Hepatocyte (in vitro differentiated cells): Measurements from ENCODE around the gene SLC1A6. TPM values are rescaled to one million over a fixed set of nuclear protein-coding genes. Genes with fewer than 3 reads are reported as not detected.

Experiments
- DNase-seq: peaks from one replicate; pipeline ENCODE4 v3.0.0-alpha.2; 2016; ENCODE audit warnings: low spot score
- H2AFZ ChIP-seq: fragments of 200-600 bp; sonication (generic); 2 replicates; pipeline ENCODE4 v1.6.0; 2016; ENCODE audit warnings: antibody characterized with exemption, mild to moderate bottlenecking
- H3K27ac ChIP-seq: fragments of 200-600 bp; sonication (generic); 2 replicates; pipeline ENCODE4 v1.5.1; 2016; ENCODE audit warnings: mild to moderate bottlenecking
- H3K27me3 ChIP-seq: fragments of 200-600 bp; sonication (generic); 2 replicates; pipeline ENCODE4 v1.6.1; 2016
- H3K36me3 ChIP-seq: fragments of 200-600 bp; sonication (generic); replicated peaks from 2 replicates; pipeline ENCODE4 v1.5.1; 2016; ENCODE audit warnings: low read depth; ENCODE audit not compliant: insufficient read depth
- H3K4me1 ChIP-seq: fragments of 200-600 bp; sonication (generic); 2 replicates; pipeline ENCODE4 v1.5.1; 2016; ENCODE audit warnings: mild to moderate bottlenecking, moderate library complexity; ENCODE audit not compliant: insufficient read depth
- H3K4me2 ChIP-seq: fragments of 200-600 bp; sonication (generic); 2 replicates; pipeline ENCODE4 v1.6.0; 2016
- H3K4me3 ChIP-seq: fragments of 200-600 bp; sonication (generic); 2 replicates; pipeline ENCODE4 v1.5.1; 2016; ENCODE audit warnings: mild to moderate bottlenecking
- H3K79me2 ChIP-seq: fragments of 200-600 bp; sonication (generic); 2 replicates; pipeline ENCODE4 v1.6.0; 2017; ENCODE audit warnings: mild to moderate bottlenecking
- H3K9me2 ChIP-seq: fragments of 200-600 bp; sonication (generic); replicated peaks from 2 replicates; pipeline ENCODE4 v1.6.0; 2017; ENCODE audit warnings: mild to moderate bottlenecking; ENCODE audit not compliant: insufficient read depth
- H3K9me3 ChIP-seq: fragments of 200-600 bp; sonication (generic); 2 replicates; pipeline ENCODE4 v1.5.1; 2016; ENCODE audit warnings: low read depth, mild to moderate bottlenecking
- H4K20me1 ChIP-seq: fragments of 200-600 bp; sonication (generic); 2 replicates; pipeline ENCODE4 v1.6.0; 2016; ENCODE audit warnings: mild to moderate bottlenecking; ENCODE audit not compliant: insufficient read depth, poor library complexity, severe bottlenecking
- CTCF ChIP-seq: fragments of 200-600 bp; sonication (generic); IDR thresholded peaks from 2 replicates; pipeline ENCODE4 v1.5.1; 2016; ENCODE audit warnings: antibody characterized with exemption, mild to moderate bottlenecking; ENCODE audit not compliant: poor library complexity
- EZH2 ChIP-seq: fragments of 200-600 bp; sonication (generic); IDR thresholded peaks from 2 replicates; pipeline ENCODE4 v1.6.1; 2016; ENCODE audit warnings: antibody characterized with exemption, mild to moderate bottlenecking, borderline replicate concordance
- EZH2phosphoT487 ChIP-seq: fragments of 200-600 bp; sonication (generic); IDR thresholded peaks from one replicate; pipeline ENCODE4 v1.6.1; 2018; ENCODE audit warnings: antibody characterized with exemption, mild to moderate bottlenecking, low read depth, moderate library complexity; ENCODE audit not compliant: unreplicated experiment, severe bottlenecking
- WGBS: methylation state at CpG from one replicate; pipeline ENCODE4 v1.1.6; 2016; ENCODE audit warnings: low lambda C conversion rate; ENCODE audit errors: missing lambda C conversion rate; 5-methylcytosine and 5-hydroxymethylcytosine counted together
- polyA plus RNA-seq: library from polyadenylated mRNA; unstranded; fragments of >200 nt; fragmentation: Nextera tagmentation; extraction: Ambion mirVana; gene quantifications from 2 replicates; pipeline ENCODE4 v1.2.1, GENCODE V29; 2016
- total RNA-seq: library from RNA; depleted of rRNA; stranded (reverse); fragments of >200 nt; gene quantifications from 2 replicates; pipeline ENCODE4 v1.2.3, GENCODE V29; 2014

Gene SLC1A6
- total and polyA plus RNA-seq, 2 experiments from 2014 or later = 1.2 to 4.6 TPM

GRCh38 chr19:15014579-15014978, 34.9 kb upstream of the SLC1A6 start:
- no peak for DNase-seq
- Histone ChIP-seq H2AFZ (no peak overlapping the region), H3K27me3 (peaks cover 16% of the 10 kb centered on the region), H3K4me3 (no peak overlapping the region), H4K20me1 (no peaks in the 10 kb centered on the region), H3K4me1 (no peaks in the 10 kb centered on the region), H3K36me3 (no peaks in the 10 kb centered on the region), H3K9me2 (no peaks in the 10 kb centered on the region), H3K79me2 (no peaks in the 10 kb centered on the region), H3K4me2 (no peak overlapping the region), H3K9me3 (no peaks in the 10 kb centered on the region), H3K27ac (no peak overlapping the region)
- WGBS = 29% methylated on average over 7 of the region's 11 CpGs
- TF ChIP-seq EZH2phosphoT487 (no peak), CTCF (no peak), EZH2 (no peak)

GRCh38 chr19:15010501-15011300, 31.0 kb upstream of the SLC1A6 start:
- Histone ChIP-seq H3K27ac (no peak overlapping the region), H3K4me3 (no peak overlapping the region), H3K36me3 (no peaks in the 10 kb centered on the region), H2AFZ (no peak overlapping the region), H3K27me3 (peaks cover 19% of the 10 kb centered on the region), H3K79me2 (no peaks in the 10 kb centered on the region), H3K9me2 (no peaks in the 10 kb centered on the region), H3K4me2 (no peak overlapping the region), H3K9me3 (no peaks in the 10 kb centered on the region), H4K20me1 (no peaks in the 10 kb centered on the region), H3K4me1 (no peaks in the 10 kb centered on the region)
- 17% methylated on average over 66 of the region's 73 CpGs for WGBS
- DNase-seq = no peak
- TF ChIP-seq CTCF = no peak
- TF ChIP-seq EZH2phosphoT487 = no peak
- TF ChIP-seq EZH2 = no peak

- Histone ChIP-seq H4K20me1 (no peaks in the 10 kb centered on the region), H3K4me1 (no peaks in the 10 kb centered on the region), H3K79me2 (no peaks in the 10 kb centered on the region), H3K4me2 (no peak overlapping the region), H2AFZ (no peak overlapping the region), H3K27me3 (peaks cover 19% of the 10 kb centered on the region), H3K36me3 (no peaks in the 10 kb centered on the region), H3K9me2 (no peaks in the 10 kb centered on the region), H3K27ac (no peak overlapping the region), H3K9me3 (no peaks in the 10 kb centered on the region), H3K4me3 (no peak overlapping the region)
- TF ChIP-seq CTCF (no peak), EZH2phosphoT487 (no peak)
- DNase-seq = no peak
These were observed 28.6 kb upstream of the SLC1A6 start for GRCh38 chr19:15008308-15008707.
